GM12864 (cell line): Measurements from ENCODE around the gene DOCK2.
"Not testable (repeated sequence)": the region's sequence is repeated elsewhere in the genome, so short reads cannot be mapped to it uniquely, and the experiment has no call there.

Experiments
- DNase-seq: peaks from one replicate; pipeline ENCODE4 v3.0.0-alpha.2; 2011; ENCODE audit warnings: low read depth
- H3K4me3 ChIP-seq: 2 replicates; pipeline ENCODE4 v1.5.1; 2011; ENCODE audit warnings: mild to moderate bottlenecking, low read depth, low read length, control low read depth
- CTCF ChIP-seq: IDR thresholded peaks from 2 replicates; pipeline ENCODE4 v1.5.1; 2011; ENCODE audit warnings: low read depth, mild to moderate bottlenecking, moderate library complexity, low read length, control low read depth, inconsistent platforms; ENCODE audit errors: missing control alignments

The DOCK2 gene

GRCh38 chr5:169826618-169827017 is 189.5 kb downstream of the DOCK2 start:
- DNase-seq, result no peak
- TF ChIP-seq CTCF, result no peak
- H3K4me3 ChIP-seq, result no peak overlapping the region

- no peak for TF ChIP-seq CTCF
- no peak for DNase-seq
Observed at GRCh38 chr5:169827769-169828168, 190.7 kb downstream of the DOCK2 start.

GRCh38 chr5:169828385-169828784 is 191.3 kb downstream of the DOCK2 start:
- no peak for TF ChIP-seq CTCF
- no peak overlapping the region for H3K4me3 ChIP-seq
- no peak for DNase-seq

More at GRCh38 chr5:169827769-169828168, 190.7 kb downstream of the DOCK2 start:
- no peak overlapping the region for H3K4me3 ChIP-seq

GRCh38 chr5:169831331-169831730 is 194.3 kb downstream of the DOCK2 start:
- no peak for TF ChIP-seq CTCF
- DNase-seq, result no peak
- H3K4me3 ChIP-seq, result no peak overlapping the region

GRCh38 chr5:169832304-169832703 is 195.2 kb downstream of the DOCK2 start:
- DNase-seq, result no peak
- no peak for TF ChIP-seq CTCF
- H3K4me3 ChIP-seq, result no peak overlapping the region

- no peak for TF ChIP-seq CTCF
- no peak for DNase-seq
- H3K4me3 ChIP-seq, result no peak overlapping the region
Observed at GRCh38 chr5:169832845-169833244, 195.8 kb downstream of the DOCK2 start.

GRCh38 chr5:169833681-169834292 is 196.7 kb downstream of the DOCK2 start:
- not testable (repeated sequence) for DNase-seq, H3K4me3 ChIP-seq

GRCh38 chr5:169834540-169834939 is 197.5 kb downstream of the DOCK2 start:
- DNase-seq, H3K4me3 ChIP-seq: not testable (repeated sequence)
